ENCODE results near the gene GPC5. TPM values are rescaled to one million over a fixed set of nuclear protein-coding genes. Genes with fewer than 3 reads are reported as not detected.

GPC5 gene
- polyA plus RNA-seq, 4 donors: 3.8 to 7.6 (median 4.3) TPM

GRCh38 chr13:91699863-91700262, 301.4 kb downstream of the GPC5 start:
- DNase-seq (ENCODE audit: low read depth in 4 of 4, low spot score in 3 of 4): no peak

GRCh38 chr13:91701975-91702374, 303.6 kb downstream of the GPC5 start:
- no peak for DNase-seq (ENCODE audit: low read depth in 4 of 4, low spot score in 3 of 4)

- DNase-seq (ENCODE audit: low read depth in 4 of 4, low spot score in 3 of 4): no peak
Observed at GRCh38 chr13:91702411-91702810, 304.0 kb downstream of the GPC5 start.

GRCh38 chr13:91704398-91704797, 306.0 kb downstream of the GPC5 start:
- DNase-seq (ENCODE audit: low read depth in 4 of 4, low spot score in 3 of 4): no peak

GRCh38 chr13:91708558-91708957, 310.1 kb downstream of the GPC5 start:
- no peak for DNase-seq (ENCODE audit: low read depth in 4 of 4, low spot score in 3 of 4)

GRCh38 chr13:91709180-91709579, 310.8 kb downstream of the GPC5 start:
- no peak for DNase-seq (ENCODE audit: low read depth in 4 of 4, low spot score in 3 of 4)

GRCh38 chr13:91710733-91711132, 312.3 kb downstream of the GPC5 start:
- no peak for DNase-seq (ENCODE audit: low read depth in 4 of 4, low spot score in 3 of 4)

- DNase-seq (ENCODE audit: low read depth in 4 of 4, low spot score in 3 of 4): no peak
Observed at GRCh38 chr13:91714855-91715254, 316.4 kb downstream of the GPC5 start.

GRCh38 chr13:91716436-91717065, 318.1 kb downstream of the GPC5 start:
- no peak for DNase-seq (ENCODE audit: low read depth in 4 of 4, low spot score in 3 of 4)

- DNase-seq (ENCODE audit: low read depth in 4 of 4, low spot score in 3 of 4): no peak
Observed at GRCh38 chr13:91719033-91719432, 320.6 kb downstream of the GPC5 start.

- DNase-seq (ENCODE audit: low read depth in 4 of 4, low spot score in 3 of 4): no peak
Observed at GRCh38 chr13:91721413-91721812, 323.0 kb downstream of the GPC5 start.

GRCh38 chr13:91722267-91722884, 324.0 kb downstream of the GPC5 start:
- peak in 2 of 4 donors; percentile 23 to 26 for DNase-seq (ENCODE audit: low read depth in 4 of 4, low spot score in 3 of 4)

GRCh38 chr13:91724591-91724990, 326.2 kb downstream of the GPC5 start:
- no peak for DNase-seq (ENCODE audit: low read depth in 4 of 4, low spot score in 3 of 4)

- DNase-seq (ENCODE audit: low read depth in 4 of 4, low spot score in 3 of 4): no peak
Observed at GRCh38 chr13:91725646-91726045, 327.2 kb downstream of the GPC5 start.

- no peak for DNase-seq (ENCODE audit: low read depth in 4 of 4, low spot score in 3 of 4)
Observed at GRCh38 chr13:91726671-91727070, 328.2 kb downstream of the GPC5 start.

- no peak for DNase-seq (ENCODE audit: low read depth in 4 of 4, low spot score in 3 of 4)
Observed at GRCh38 chr13:91729859-91730258, 331.4 kb downstream of the GPC5 start.

- DNase-seq (ENCODE audit: low read depth in 4 of 4, low spot score in 3 of 4): no peak
Observed at GRCh38 chr13:91739751-91740150, 341.3 kb downstream of the GPC5 start.

GRCh38 chr13:91740756-91741155, 342.3 kb downstream of the GPC5 start:
- no peak for DNase-seq (ENCODE audit: low read depth in 4 of 4, low spot score in 3 of 4)

- no peak for DNase-seq (ENCODE audit: low read depth in 4 of 4, low spot score in 3 of 4)
Observed at GRCh38 chr13:91741925-91742324, 343.5 kb downstream of the GPC5 start.

GRCh38 chr13:91744284-91744683, 345.9 kb downstream of the GPC5 start:
- DNase-seq (ENCODE audit: low read depth in 4 of 4, low spot score in 3 of 4): no peak

- no peak for DNase-seq (ENCODE audit: low read depth in 4 of 4, low spot score in 3 of 4)
Observed at GRCh38 chr13:91745967-91746366, 347.5 kb downstream of the GPC5 start.

- DNase-seq (ENCODE audit: low read depth in 4 of 4, low spot score in 3 of 4): no peak
Observed at GRCh38 chr13:91747186-91747585, 348.8 kb downstream of the GPC5 start.

Data from right renal pelvis (tissue), 4 donors.